Fibroblast of villous mesenchyme (primary cell): ENCODE data around the gene CFAP52. TPM values are rescaled to one million over a fixed set of nuclear protein-coding genes. Genes with fewer than 3 reads are reported as not detected.
"Not testable (repeated sequence)": the region's sequence is repeated elsewhere in the genome, so short reads cannot be mapped to it uniquely, and the experiment has no call there.

Source experiments
- DNase-seq: peaks from one replicate; pipeline ENCODE4 v3.0.0-alpha.2; 2010; ENCODE audit warnings: low read depth
- H3K4me3 ChIP-seq: 2 replicates; pipeline ENCODE4 v1.5.1; 2011; ENCODE audit warnings: low read depth, mild to moderate bottlenecking, low read length
- total RNA-seq: library from RNA; depleted of rRNA; stranded (reverse); fragments of >200 nt; gene quantifications from 2 replicates; pipeline ENCODE4 v1.2.3, GENCODE V29; 2012
- TF ChIP-seq, protein P1 (sequence below): IDR thresholded peaks from 2 replicates; pipeline ENCODE4 v1.5.1; 2012; ENCODE audit warnings: low read depth, mild to moderate bottlenecking, low read length; ENCODE audit not compliant: insufficient read depth

CFAP52 gene
- total RNA-seq, 1 donor: 0.43 TPM

- DNase-seq: no peak
- TF ChIP-seq, protein P1, sequence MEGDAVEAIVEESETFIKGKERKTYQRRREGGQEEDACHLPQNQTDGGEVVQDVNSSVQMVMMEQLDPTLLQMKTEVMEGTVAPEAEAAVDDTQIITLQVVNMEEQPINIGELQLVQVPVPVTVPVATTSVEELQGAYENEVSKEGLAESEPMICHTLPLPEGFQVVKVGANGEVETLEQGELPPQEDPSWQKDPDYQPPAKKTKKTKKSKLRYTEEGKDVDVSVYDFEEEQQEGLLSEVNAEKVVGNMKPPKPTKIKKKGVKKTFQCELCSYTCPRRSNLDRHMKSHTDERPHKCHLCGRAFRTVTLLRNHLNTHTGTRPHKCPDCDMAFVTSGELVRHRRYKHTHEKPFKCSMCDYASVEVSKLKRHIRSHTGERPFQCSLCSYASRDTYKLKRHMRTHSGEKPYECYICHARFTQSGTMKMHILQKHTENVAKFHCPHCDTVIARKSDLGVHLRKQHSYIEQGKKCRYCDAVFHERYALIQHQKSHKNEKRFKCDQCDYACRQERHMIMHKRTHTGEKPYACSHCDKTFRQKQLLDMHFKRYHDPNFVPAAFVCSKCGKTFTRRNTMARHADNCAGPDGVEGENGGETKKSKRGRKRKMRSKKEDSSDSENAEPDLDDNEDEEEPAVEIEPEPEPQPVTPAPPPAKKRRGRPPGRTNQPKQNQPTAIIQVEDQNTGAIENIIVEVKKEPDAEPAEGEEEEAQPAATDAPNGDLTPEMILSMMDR: no peak
Measured at GRCh38 chr17:9553596-9553995, 22.8 kb upstream of the CFAP52 start.

GRCh38 chr17:9554715-9555114, 21.7 kb upstream of the CFAP52 start:
- TF ChIP-seq, protein P1: peak; percentile 51
- DNase-seq: peak; percentile 60
- H3K4me3 ChIP-seq: not testable (repeated sequence)

More at GRCh38 chr17:9553596-9553995, 22.8 kb upstream of the CFAP52 start:
- no peak overlapping the region for H3K4me3 ChIP-seq

GRCh38 chr17:9557161-9557755, 19.2 kb upstream of the CFAP52 start:
- TF ChIP-seq, protein P1: no peak
- no peak overlapping the region for H3K4me3 ChIP-seq
- DNase-seq: peak; percentile 64

DNA sequence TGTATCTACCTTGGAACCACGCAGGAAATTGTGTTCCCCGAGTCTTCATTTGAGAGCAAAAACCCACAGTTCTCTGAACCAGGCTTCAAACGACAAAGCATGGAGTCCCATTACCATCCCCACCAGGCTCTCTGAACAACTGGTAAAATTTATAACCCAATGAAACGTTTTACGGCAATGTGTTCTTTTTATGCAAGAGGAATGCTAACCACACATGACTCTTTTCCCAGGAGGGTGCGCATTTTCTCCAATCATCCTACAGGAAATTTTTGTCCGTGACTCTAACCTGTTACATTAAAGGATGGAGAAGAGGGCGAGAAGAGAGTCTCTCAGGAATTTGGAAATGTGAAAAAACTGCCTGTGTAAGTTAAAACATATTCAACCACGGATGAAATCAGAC, 18.6 kb upstream of the CFAP52 start:
- DNase-seq: peak; percentile 64
- H3K4me3 ChIP-seq: no peak overlapping the region
- TF ChIP-seq, protein P1: no peak

DNA sequence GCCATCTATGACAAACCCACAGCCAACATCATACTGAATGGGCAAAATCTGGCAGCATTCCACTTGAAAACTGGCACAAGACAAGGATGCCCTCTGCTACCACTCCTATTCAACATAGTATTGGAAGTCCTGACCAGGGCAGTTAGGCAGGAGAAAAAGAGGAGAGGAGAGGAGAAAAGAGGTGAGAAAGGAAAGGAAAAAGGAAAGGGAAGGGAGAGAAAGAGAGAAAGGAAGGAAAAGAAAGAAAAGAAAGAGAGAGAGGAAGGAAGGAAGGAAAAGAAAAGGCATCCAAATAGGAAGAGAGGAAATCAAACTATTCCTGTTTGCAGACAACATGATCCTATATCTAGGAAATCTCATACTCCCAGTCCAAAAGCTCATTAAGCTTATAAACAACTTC, 12.3 kb upstream of the CFAP52 start:
- no peak overlapping the region for H3K4me3 ChIP-seq
- TF ChIP-seq, protein P1: no peak
- DNase-seq: no peak

- peak; percentile 27 for DNase-seq
- H3K4me3 ChIP-seq: no peak overlapping the region
- TF ChIP-seq, protein P1: no peak
Measured at GRCh38 chr17:9566067-9566466, 10.4 kb upstream of the CFAP52 start.

- DNase-seq: not testable (repeated sequence)
Measured at GRCh38 chr17:9566739-9567138, 9.7 kb upstream of the CFAP52 start.

More at GRCh38 chr17:9566739-9567138, 9.7 kb upstream of the CFAP52 start:
- not testable (repeated sequence) for H3K4me3 ChIP-seq
